ENCODE data around the gene PCDHGA8.
"Not testable (repeated sequence)": the region's sequence is repeated elsewhere in the genome, so short reads cannot be mapped to it uniquely, and the experiment has no call there.

The PCDHGA8 gene

GRCh38 chr5:141403387-141403786 is 11.0 kb downstream of the PCDHGA8 start:
- DNase-seq: no peak

- DNase-seq: not testable (repeated sequence)
Observed at GRCh38 chr5:141407790-141408505, 15.5 kb downstream of the PCDHGA8 start, which contains the start of gene PCDHGB6. TSS of gene PCDHGB6 (plus strand) at chr5:141408021. CDS start at chr5:141408203, 182 bp downstream.

- no peak for DNase-seq
Observed at GRCh38 chr5:141409598-141410306, 17.3 kb downstream of the PCDHGA8 start.

GRCh38 chr5:141411575-141411974 is 19.1 kb downstream of the PCDHGA8 start:
- DNase-seq: no peak

- DNase-seq: no peak
Observed at GRCh38 chr5:141412854-141413539, 20.6 kb downstream of the PCDHGA8 start, which contains the start of gene PCDHGA10. TSS of gene PCDHGA10 (plus strand) at chr5:141412987. CDS start at chr5:141413176, 189 bp downstream.

- no peak for DNase-seq
Observed at GRCh38 chr5:141413540-141414069, 21.2 kb downstream of the PCDHGA8 start.

GRCh38 chr5:141414548-141415274 is 22.3 kb downstream of the PCDHGA8 start:
- not testable (repeated sequence) for DNase-seq

- DNase-seq: not testable (repeated sequence)
Observed at GRCh38 chr5:141415275-141415618, 22.8 kb downstream of the PCDHGA8 start.

GRCh38 chr5:141417494-141418172 is 25.2 kb downstream of the PCDHGA8 start, which contains the start of gene PCDHGB7:
TSS of gene PCDHGB7 (plus strand) at chr5:141417677. CDS start at chr5:141417860, 183 bp downstream.
- DNase-seq: not testable (repeated sequence)

GRCh38 chr5:141419074-141419880 is 26.8 kb downstream of the PCDHGA8 start:
- DNase-seq: no peak

GRCh38 chr5:141420855-141421488 is 28.5 kb downstream of the PCDHGA8 start, which contains the start of gene PCDHGA11:
TSS of gene PCDHGA11 (plus strand) at chr5:141421051. CDS start at chr5:141421228, 177 bp downstream.
- DNase-seq: no peak

GRCh38 chr5:141421489-141421855 is 29.0 kb downstream of the PCDHGA8 start:
- DNase-seq: no peak

- DNase-seq: no peak
Observed at GRCh38 chr5:141422742-141423291, 30.4 kb downstream of the PCDHGA8 start.

GRCh38 chr5:141427783-141428426 is 35.5 kb downstream of the PCDHGA8 start:
- DNase-seq: no peak

GRCh38 chr5:141430332-141431113 is 38.1 kb downstream of the PCDHGA8 start, which contains the start of gene PCDHGA12:
TSS of gene PCDHGA12 (plus strand) at chr5:141430507. CDS start at chr5:141430760, 253 bp downstream.
- no peak for DNase-seq

GRCh38 chr5:141431286-141431685 is 38.9 kb downstream of the PCDHGA8 start:
- no peak for DNase-seq

GRCh38 chr5:141432308-141432707 is 39.9 kb downstream of the PCDHGA8 start:
- not testable (repeated sequence) for DNase-seq

GRCh38 chr5:141432726-141433125 is 40.3 kb downstream of the PCDHGA8 start:
- not testable (repeated sequence) for DNase-seq
